B cell (primary cell): ENCODE results near the gene ELOVL1. TPM values are rescaled to one million over a fixed set of nuclear protein-coding genes. Genes with fewer than 3 reads are reported as not detected.
"Not testable (repeated sequence)": the region's sequence is repeated elsewhere in the genome, so short reads cannot be mapped to it uniquely, and the experiment has no call there.

Experiments used
- ATAC-seq: fragments of 200-7000 bp; cut with Tn5 transposase; one replicate; pipeline ENCODE4 v1.10.0; 2021; ENCODE audit warnings: low read depth, mild to moderate bottlenecking, moderate number of reproducible peaks, moderate library complexity
- CTCF ChIA-PET: fragments of 350-600 bp; sonication (Branson Sonifier 250); formaldehyde crosslinking; loops from one replicate; lab custom pipeline; 2021; ENCODE audit warnings: antibody characterized with exemption, inconsistent platforms; lab: Charles Lee
- POLR2A ChIA-PET: fragments of 350-600 bp; sonication (Branson Sonifier 250); formaldehyde crosslinking; loops from one replicate; lab custom pipeline; 2021; ENCODE audit warnings: antibody characterized with exemption; lab: Charles Lee
- DNase-seq: peaks from one replicate; pipeline ENCODE4 v3.0.0; 2013
- H2AFZ ChIP-seq: 2 replicates; pipeline ENCODE4 v1.6.1; 2012; ENCODE audit warnings: mild to moderate bottlenecking, low read depth, low read length; ENCODE audit not compliant: insufficient read depth, poor library complexity, severe bottlenecking
- H3K27ac ChIP-seq, 2 donors: 1 replicate in 1 of 2; 2 replicates in 1 of 2; pipeline ENCODE4 v1.5.1; 2012 to 2013; ENCODE audit warnings: low read length in 2 of 2, mild to moderate bottlenecking in 2 of 2, moderate library complexity in 1 of 2
- H3K27me3 ChIP-seq, 4 experiments: fragments of 200-600 bp in 1 of 4; sonication (generic) in 1 of 4; replicated peaks in 1 of 4; 1 replicate in 2 of 4; 2 replicates in 2 of 4; pipeline versions ENCODE4 v1.6.1 to v1.7.0; 2013 to 2016; ENCODE audit warnings: low read length in 3 of 4, mild to moderate bottlenecking in 2 of 4, mixed read lengths in 1 of 4, moderate library complexity in 1 of 4; ENCODE audit not compliant: insufficient read depth in 4 of 4, control insufficient read depth in 3 of 4; ENCODE audit errors: control extremely low read depth in 1 of 4
- H3K36me3 ChIP-seq, 2 experiments: replicated peaks in 1 of 2; 1 replicate in 1 of 2; 2 replicates in 1 of 2; pipeline versions ENCODE4 v1.6.1 to v1.7.1; 2013; ENCODE audit warnings: low read length in 1 of 2; ENCODE audit not compliant: insufficient read depth in 2 of 2, control insufficient read depth in 1 of 2; ENCODE audit errors: control extremely low read depth in 1 of 2, extremely low read depth in 1 of 2
- H3K4me1 ChIP-seq, 2 donors: fragments of 200-600 bp in 1 of 2; sonication (generic) in 1 of 2; 1 replicate in 1 of 2; 2 replicates in 1 of 2; pipeline versions ENCODE4 v1.5.1 to v1.6.1; 2013 to 2017; ENCODE audit warnings: low read length in 2 of 2; ENCODE audit not compliant: control insufficient read depth in 2 of 2, insufficient read depth in 2 of 2
- H3K4me2 ChIP-seq: replicated peaks from 2 replicates; pipeline ENCODE3; 2012; ENCODE audit warnings: mild to moderate bottlenecking, low read depth, low read length; ENCODE audit not compliant: poor library complexity, severe bottlenecking
- H3K4me3 ChIP-seq, 5 experiments: fragments of 200-600 bp in 1 of 5; sonication (generic) in 1 of 5; 1 replicate in 3 of 5; 2 replicates in 2 of 5; pipeline versions ENCODE4 v1.5.1 to v1.7.0; 2011 to 2016; ENCODE audit warnings: low read length in 4 of 5, mild to moderate bottlenecking in 4 of 5, low read depth in 2 of 5, control low read depth in 1 of 5, moderate library complexity in 1 of 5; ENCODE audit not compliant: insufficient read depth in 1 of 5; ENCODE audit errors: control extremely low read depth in 1 of 5, extremely low read depth in 1 of 5
- H3K79me2 ChIP-seq: fragments of 200-600 bp; sonication (generic); one replicate; pipeline ENCODE4 v1.6.0; 2016; ENCODE audit warnings: low read length; ENCODE audit not compliant: control insufficient read depth, insufficient read depth
- H3K9ac ChIP-seq: fragments of 200-600 bp; sonication (generic); 2 replicates; pipeline ENCODE4 v1.6.1; 2017; ENCODE audit warnings: mild to moderate bottlenecking, low read length, moderate library complexity
- H3K9me3 ChIP-seq, 3 donors: one replicate each; pipeline versions ENCODE4 v1.6.1 to v1.7.1; 2013; ENCODE audit warnings: low read length in 2 of 3; ENCODE audit not compliant: control insufficient read depth in 2 of 3, insufficient read depth in 1 of 3; ENCODE audit errors: control extremely low read depth in 1 of 3
- H4K20me1 ChIP-seq: 2 replicates; pipeline ENCODE4 v1.6.0; 2012; ENCODE audit warnings: mild to moderate bottlenecking, low read length; ENCODE audit not compliant: insufficient read depth, control insufficient read depth, poor library complexity, severe bottlenecking
- H3K27ac Mint-ChIP-seq: one replicate; pipeline ENCODE4 v1.8.0; 2021; ENCODE audit warnings: mixed read lengths
- H3K27me3 Mint-ChIP-seq: one replicate; pipeline ENCODE4 v1.8.0; 2021; ENCODE audit warnings: mixed read lengths
- H3K4me1 Mint-ChIP-seq: one replicate; pipeline ENCODE4 v1.8.0; 2021; ENCODE audit warnings: mixed read lengths
- H3K4me3 Mint-ChIP-seq: one replicate; pipeline ENCODE4 v1.8.0; 2021; ENCODE audit warnings: mixed read lengths
- H3K9me3 Mint-ChIP-seq: one replicate; pipeline ENCODE4 v1.8.0; 2022; ENCODE audit warnings: mixed read lengths; ENCODE audit not compliant: insufficient read depth
- EZH2 ChIP-seq: IDR thresholded peaks from 2 replicates; pipeline ENCODE4 v1.6.1; 2012; ENCODE audit warnings: borderline replicate concordance, low read depth, mild to moderate bottlenecking, moderate library complexity, low read length; ENCODE audit not compliant: insufficient read depth, poor library complexity, severe bottlenecking
- WGBS: methylation state at CpG from one replicate; pipeline ENCODE4 v1.1.5; 2013; ENCODE audit warnings: missing lambda C conversion rate; ENCODE audit not compliant: insufficient coverage; 5-methylcytosine and 5-hydroxymethylcytosine counted together
- intact Hi-C: fragments of 100-400 bp; cut with micrococcal nuclease; formaldehyde crosslinking; loops from one replicate; pipeline ENCODE4 v1.10.0; 2022
- polyA plus RNA-seq: library from polyadenylated mRNA; depleted of rRNA; stranded (reverse); fragments of >200 nt; gene quantifications from 2 replicates; pipeline ENCODE4 v1.2.3, GENCODE V29; 2012
- total RNA-seq, 2 donors: library from RNA; stranded (reverse); fragments of 120-200 nt in 1 of 2; gene quantifications; 1 replicate in 1 of 2; 2 replicates in 1 of 2; pipeline versions ENCODE4 v1.2.3 to v1.2.4, GENCODE V29; 2013 to 2022
- TF ChIP-seq, protein P1 (sequence below): fragments of 200-600 bp; IDR thresholded peaks from one replicate; pipeline ENCODE4 v1.8.0; 2022; ENCODE audit warnings: antibody characterized with exemption, mild to moderate bottlenecking

The ELOVL1 gene
- total and polyA plus RNA-seq, 2 donors (not counting 1 experiment from before 2014, with no cell fraction given) = 65.4 to 78.8 TPM

- H3K36me3 ChIP-seq = peaks cover 3 to 47% of the 10 kb centered on the region in 2 experiments
- ATAC-seq (no peak), DNase-seq (no peak)
- peaks cover 26% of the 10 kb centered on the region for H4K20me1 ChIP-seq
- POLR2A ChIA-PET = interaction anchor here (0.6 kb wide), 1 partner anchor 245 kb away, joined by 3 read pairs; no protein-coding TSS in a partner anchor
- Mint-ChIP-seq H3K27me3 (no peaks in the 10 kb centered on the region), H3K4me1 (peaks cover 2% of the 10 kb centered on the region), H3K27ac (no peak overlapping the region), H3K9me3 (no peaks in the 10 kb centered on the region), H3K4me3 (no peak overlapping the region)
- H3K4me3 ChIP-seq = no peak overlapping the region
- H3K27me3 ChIP-seq = no peaks in the 10 kb centered on the region
- H3K9ac ChIP-seq = no peak overlapping the region
- WGBS = 97% methylated on average over 5 of the region's 6 CpGs
- no peaks in the 10 kb centered on the region for H3K9me3 ChIP-seq
- TF ChIP-seq EZH2 = no peak
- TF ChIP-seq, protein P1, sequence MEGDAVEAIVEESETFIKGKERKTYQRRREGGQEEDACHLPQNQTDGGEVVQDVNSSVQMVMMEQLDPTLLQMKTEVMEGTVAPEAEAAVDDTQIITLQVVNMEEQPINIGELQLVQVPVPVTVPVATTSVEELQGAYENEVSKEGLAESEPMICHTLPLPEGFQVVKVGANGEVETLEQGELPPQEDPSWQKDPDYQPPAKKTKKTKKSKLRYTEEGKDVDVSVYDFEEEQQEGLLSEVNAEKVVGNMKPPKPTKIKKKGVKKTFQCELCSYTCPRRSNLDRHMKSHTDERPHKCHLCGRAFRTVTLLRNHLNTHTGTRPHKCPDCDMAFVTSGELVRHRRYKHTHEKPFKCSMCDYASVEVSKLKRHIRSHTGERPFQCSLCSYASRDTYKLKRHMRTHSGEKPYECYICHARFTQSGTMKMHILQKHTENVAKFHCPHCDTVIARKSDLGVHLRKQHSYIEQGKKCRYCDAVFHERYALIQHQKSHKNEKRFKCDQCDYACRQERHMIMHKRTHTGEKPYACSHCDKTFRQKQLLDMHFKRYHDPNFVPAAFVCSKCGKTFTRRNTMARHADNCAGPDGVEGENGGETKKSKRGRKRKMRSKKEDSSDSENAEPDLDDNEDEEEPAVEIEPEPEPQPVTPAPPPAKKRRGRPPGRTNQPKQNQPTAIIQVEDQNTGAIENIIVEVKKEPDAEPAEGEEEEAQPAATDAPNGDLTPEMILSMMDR = no peak
- no peak overlapping the region for H3K27ac ChIP-seq
- no peak overlapping the region for H3K4me2 ChIP-seq
- CTCF ChIA-PET = no interaction called here
- intact Hi-C loops = no loop called here
- H3K4me1 ChIP-seq = no peaks in the 10 kb centered on the region
- H2AFZ ChIP-seq = no peak overlapping the region
- H3K79me2 ChIP-seq = peaks cover 48% of the 10 kb centered on the region
Observed at GRCh38 chr1:43402089-43402865, 34.5 kb upstream of the ELOVL1 start.

- ATAC-seq, POLR2A ChIA-PET, H3K9ac ChIP-seq, H3K9me3 ChIP-seq, H3K4me3 Mint-ChIP-seq, H3K27ac Mint-ChIP-seq, intact Hi-C loops, H2AFZ ChIP-seq, H3K4me1 ChIP-seq, H3K27me3 Mint-ChIP-seq, H3K27ac ChIP-seq, DNase-seq, H3K4me3 ChIP-seq, H3K27me3 ChIP-seq, H3K4me1 Mint-ChIP-seq, H3K9me3 Mint-ChIP-seq, H3K4me2 ChIP-seq: not testable (repeated sequence)
- Histone ChIP-seq H4K20me1 (peaks cover 34% of the 10 kb centered on the region), H3K79me2 (peaks cover 64% of the 10 kb centered on the region), H3K36me3 (peaks cover 7 to 31% of the 10 kb centered on the region in 2 experiments)
- WGBS = 98% methylated on average over 6 of the region's 9 CpGs
- CTCF ChIA-PET = interaction anchor here (2.1 kb wide), 1 partner anchor 162 kb away, joined by 4 read pairs; no protein-coding TSS in a partner anchor
Observed at GRCh38 chr1:43400441-43400840, 32.6 kb upstream of the ELOVL1 start.
